WTC11 (cell line): ENCODE measurements around the gene DCTPP1. TPM values are rescaled to one million over a fixed set of nuclear protein-coding genes. Genes with fewer than 3 reads are reported as not detected.

ENCODE experiments used
- ATAC-seq: fragments of 200-7000 bp; cut with Tn5 transposase; 2 replicates; pipeline ENCODE4 v1.10.0; 2021; ENCODE audit warnings: mild to moderate bottlenecking, moderate library complexity
- CTCF ChIA-PET: fragments of 300-600 bp; sonication (Branson Sonifier 250); formaldehyde crosslinking; loops from one replicate; lab custom pipeline; 2021; ENCODE audit warnings: antibody characterized with exemption; lab: Charles Lee
- POLR2A ChIA-PET: fragments of 350-600 bp; sonication (Branson Sonifier 250); formaldehyde crosslinking; loops from one replicate; lab custom pipeline; 2021; ENCODE audit warnings: antibody characterized with exemption; lab: Charles Lee
- DNase-seq: peaks from one replicate; pipeline ENCODE4 v3.0.0; 2021; ENCODE audit warnings: low spot score
- H3K27ac Mint-ChIP-seq: 2 replicates; pipeline ENCODE4 v1.8.0; 2021; ENCODE audit warnings: mixed read lengths
- H3K27me3 Mint-ChIP-seq: 2 replicates; pipeline ENCODE4 v1.8.0; 2021; ENCODE audit warnings: low read depth, mild to moderate bottlenecking, moderate library complexity, mixed read lengths
- H3K36me3 Mint-ChIP-seq: 2 replicates; pipeline ENCODE4 v1.8.0; 2021; ENCODE audit warnings: mixed read lengths
- H3K4me1 Mint-ChIP-seq: 2 replicates; pipeline ENCODE4 v1.8.0; 2022; ENCODE audit warnings: mixed read lengths
- H3K4me3 Mint-ChIP-seq: 2 replicates; pipeline ENCODE4 v1.8.0; 2021; ENCODE audit warnings: mild to moderate bottlenecking, moderate library complexity, mixed read lengths
- H3K9me3 Mint-ChIP-seq: 2 replicates; pipeline ENCODE4 v1.8.0; 2021; ENCODE audit warnings: mixed read lengths
- ETV6 ChIP-seq: sonication (generic); formaldehyde crosslinking; IDR thresholded peaks from 2 replicates; pipeline ENCODE4 v1.8.1; 2022; ENCODE audit warnings: mild to moderate bottlenecking, missing genetic modification reagents
- ZNF138 ChIP-seq: sonication (generic); formaldehyde crosslinking; conservative IDR thresholded peaks from 2 replicates; pipeline ENCODE4 v1.8.1; 2022; ENCODE audit warnings: mild to moderate bottlenecking, moderate library complexity, missing genetic modification reagents
- ZNF232 ChIP-seq: sonication (generic); formaldehyde crosslinking; IDR thresholded peaks from 2 replicates; pipeline ENCODE4 v1.8.0; 2022; ENCODE audit warnings: mild to moderate bottlenecking, missing genetic modification reagents
- ZNF671 ChIP-seq: fragments of 250-450 bp; sonication (Bioruptor Pico); IDR thresholded peaks from 2 replicates; pipeline ENCODE4 v1.8.0; 2021; ENCODE audit warnings: mild to moderate bottlenecking
- total RNA-seq: library from RNA; stranded (reverse); gene quantifications from 3 replicates; pipeline ENCODE4 v1.2.3, GENCODE V29; 2021
- TF ChIP-seq, protein P1 (sequence below): fragments of 250-450 bp; sonication (Bioruptor Pico); IDR thresholded peaks from 2 replicates; pipeline ENCODE4 v1.9.0; 2021; ENCODE audit warnings: mild to moderate bottlenecking
- TF ChIP-seq, protein P2 (sequence below): sonication (generic); formaldehyde crosslinking; IDR thresholded peaks from 2 replicates; pipeline ENCODE4 v1.8.1; 2022; ENCODE audit warnings: missing genetic modification reagents, borderline replicate concordance
- TF ChIP-seq, protein P3 (sequence below): fragments of 250-450 bp; sonication (Bioruptor Pico); conservative IDR thresholded peaks from 2 replicates; pipeline ENCODE4 v1.9.0; 2021; ENCODE audit warnings: mild to moderate bottlenecking
- TF ChIP-seq, protein P4 (sequence below): sonication (generic); formaldehyde crosslinking; IDR thresholded peaks from 2 replicates; pipeline ENCODE4 v1.8.0; 2022; ENCODE audit warnings: mild to moderate bottlenecking, missing genetic modification reagents

DCTPP1 gene
- total RNA-seq, 1 experiment from 2014 or later = 70.5 TPM

DNA sequence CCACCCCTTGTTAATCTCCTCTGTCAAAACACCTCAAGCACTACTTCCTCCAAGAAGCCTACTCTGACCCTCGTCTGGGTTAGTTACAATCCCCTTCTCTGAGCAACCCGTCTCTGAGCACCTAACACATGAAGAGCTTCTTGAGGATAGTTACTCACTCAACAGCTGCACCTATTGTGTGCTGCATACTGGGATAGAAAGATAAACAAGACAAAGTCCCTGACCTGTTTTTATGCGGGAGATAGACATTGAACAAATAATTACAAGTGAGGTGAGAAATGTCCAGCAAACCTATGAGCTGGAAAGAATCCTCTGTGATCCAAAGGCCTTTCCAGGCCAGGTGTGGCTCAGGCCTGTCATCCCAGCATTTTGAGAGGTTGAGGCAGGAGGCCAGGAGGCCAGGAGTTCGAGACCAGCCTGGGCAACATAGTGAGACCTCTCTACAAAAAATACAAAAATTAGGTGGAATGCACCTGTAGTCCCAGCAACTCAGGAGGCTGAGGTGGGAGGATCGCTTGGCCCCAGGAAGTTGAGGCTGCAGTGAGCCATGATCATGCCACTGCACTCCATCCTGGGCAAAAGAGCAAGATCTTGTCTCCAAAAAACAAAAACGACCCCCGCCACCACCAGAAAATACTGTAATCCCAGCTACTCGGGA lies 27.9 kb downstream of the DCTPP1 start (continued):
- no peak for TF ChIP-seq ZNF138
- TF ChIP-seq, protein P1, sequence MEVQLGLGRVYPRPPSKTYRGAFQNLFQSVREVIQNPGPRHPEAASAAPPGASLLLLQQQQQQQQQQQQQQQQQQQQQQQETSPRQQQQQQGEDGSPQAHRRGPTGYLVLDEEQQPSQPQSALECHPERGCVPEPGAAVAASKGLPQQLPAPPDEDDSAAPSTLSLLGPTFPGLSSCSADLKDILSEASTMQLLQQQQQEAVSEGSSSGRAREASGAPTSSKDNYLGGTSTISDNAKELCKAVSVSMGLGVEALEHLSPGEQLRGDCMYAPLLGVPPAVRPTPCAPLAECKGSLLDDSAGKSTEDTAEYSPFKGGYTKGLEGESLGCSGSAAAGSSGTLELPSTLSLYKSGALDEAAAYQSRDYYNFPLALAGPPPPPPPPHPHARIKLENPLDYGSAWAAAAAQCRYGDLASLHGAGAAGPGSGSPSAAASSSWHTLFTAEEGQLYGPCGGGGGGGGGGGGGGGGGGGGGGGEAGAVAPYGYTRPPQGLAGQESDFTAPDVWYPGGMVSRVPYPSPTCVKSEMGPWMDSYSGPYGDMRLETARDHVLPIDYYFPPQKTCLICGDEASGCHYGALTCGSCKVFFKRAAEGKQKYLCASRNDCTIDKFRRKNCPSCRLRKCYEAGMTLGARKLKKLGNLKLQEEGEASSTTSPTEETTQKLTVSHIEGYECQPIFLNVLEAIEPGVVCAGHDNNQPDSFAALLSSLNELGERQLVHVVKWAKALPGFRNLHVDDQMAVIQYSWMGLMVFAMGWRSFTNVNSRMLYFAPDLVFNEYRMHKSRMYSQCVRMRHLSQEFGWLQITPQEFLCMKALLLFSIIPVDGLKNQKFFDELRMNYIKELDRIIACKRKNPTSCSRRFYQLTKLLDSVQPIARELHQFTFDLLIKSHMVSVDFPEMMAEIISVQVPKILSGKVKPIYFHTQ (CRISPR knock-in tag) = no peak
- TF ChIP-seq, protein P2, sequence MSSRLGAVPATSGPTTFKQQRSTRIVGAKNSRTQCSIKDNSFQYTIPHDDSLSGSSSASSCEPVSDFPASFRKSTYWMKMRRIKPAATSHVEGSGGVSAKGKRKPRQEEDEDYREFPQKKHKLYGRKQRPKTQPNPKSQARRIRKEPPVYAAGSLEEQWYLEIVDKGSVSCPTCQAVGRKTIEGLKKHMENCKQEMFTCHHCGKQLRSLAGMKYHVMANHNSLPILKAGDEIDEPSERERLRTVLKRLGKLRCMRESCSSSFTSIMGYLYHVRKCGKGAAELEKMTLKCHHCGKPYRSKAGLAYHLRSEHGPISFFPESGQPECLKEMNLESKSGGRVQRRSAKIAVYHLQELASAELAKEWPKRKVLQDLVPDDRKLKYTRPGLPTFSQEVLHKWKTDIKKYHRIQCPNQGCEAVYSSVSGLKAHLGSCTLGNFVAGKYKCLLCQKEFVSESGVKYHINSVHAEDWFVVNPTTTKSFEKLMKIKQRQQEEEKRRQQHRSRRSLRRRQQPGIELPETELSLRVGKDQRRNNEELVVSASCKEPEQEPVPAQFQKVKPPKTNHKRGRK (CRISPR knock-in tag) = no peak
- TF ChIP-seq, all 79 proteins: peak for 0

DNA sequence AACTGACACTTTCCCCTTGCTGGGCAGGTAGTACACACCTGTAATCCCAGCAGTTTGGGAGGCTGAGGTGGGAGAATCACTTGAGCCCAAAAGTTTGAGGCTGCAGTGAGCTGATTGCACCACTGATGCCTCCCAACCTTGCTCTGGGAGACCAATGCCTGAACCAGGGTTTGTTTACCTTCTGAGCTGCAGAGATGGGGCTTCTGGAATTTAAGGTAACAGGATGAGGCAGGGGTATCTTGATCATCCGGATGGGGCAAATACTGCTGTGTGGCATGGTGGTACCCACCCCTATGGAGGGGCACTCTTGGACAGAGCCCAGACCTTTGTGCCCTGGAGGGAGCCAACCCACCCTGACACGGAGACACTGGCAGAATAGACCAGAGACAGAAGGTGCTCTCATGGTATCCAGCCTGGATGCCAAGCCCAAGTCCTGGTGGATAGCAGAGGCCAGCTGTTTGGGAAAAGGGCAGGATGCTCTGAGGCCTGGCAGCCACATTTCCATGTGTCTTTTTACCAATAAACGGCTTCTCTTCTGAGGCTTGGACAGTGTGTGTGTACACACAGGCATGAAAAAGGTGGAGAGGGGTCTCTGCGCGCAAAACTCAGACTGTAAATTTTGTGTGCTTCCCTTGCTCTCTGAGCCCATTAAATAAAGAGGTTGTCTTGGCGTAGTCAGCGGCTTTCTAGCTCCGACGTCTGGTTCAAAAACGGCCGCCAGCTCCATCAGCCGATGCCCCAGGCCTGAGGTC lies 30.2 kb downstream of the DCTPP1 start:
- CTCF ChIA-PET = interaction anchor here (1.1 to 9.3 kb wide), 4 partner anchors 8 to 308 kb away, joined by 4 to 97 read pairs (median 10); partner anchors contain the start of genes TBC1D10B, TBX6 and ZNF771
- no peaks in the 10 kb centered on the region for H3K9me3 Mint-ChIP-seq
- DNase-seq = no peak
- peaks cover 5% of the 10 kb centered on the region for H3K36me3 Mint-ChIP-seq
- POLR2A ChIA-PET = interaction anchor here (1.0 to 1.3 kb wide), 4 partner anchors 10 to 259 kb away, joined by 3 to 4 read pairs (median 4); partner anchors contain the start of gene CD2BP2
- TF ChIP-seq ZNF232 (CRISPR knock-in tag) (0 out of 2 replicates have a peak, but pooled peaks have one; percentile 34), ZNF671 (0 out of 2 replicates have a peak, but pooled peaks have one; percentile 11)
- TF ChIP-seq, protein P3, sequence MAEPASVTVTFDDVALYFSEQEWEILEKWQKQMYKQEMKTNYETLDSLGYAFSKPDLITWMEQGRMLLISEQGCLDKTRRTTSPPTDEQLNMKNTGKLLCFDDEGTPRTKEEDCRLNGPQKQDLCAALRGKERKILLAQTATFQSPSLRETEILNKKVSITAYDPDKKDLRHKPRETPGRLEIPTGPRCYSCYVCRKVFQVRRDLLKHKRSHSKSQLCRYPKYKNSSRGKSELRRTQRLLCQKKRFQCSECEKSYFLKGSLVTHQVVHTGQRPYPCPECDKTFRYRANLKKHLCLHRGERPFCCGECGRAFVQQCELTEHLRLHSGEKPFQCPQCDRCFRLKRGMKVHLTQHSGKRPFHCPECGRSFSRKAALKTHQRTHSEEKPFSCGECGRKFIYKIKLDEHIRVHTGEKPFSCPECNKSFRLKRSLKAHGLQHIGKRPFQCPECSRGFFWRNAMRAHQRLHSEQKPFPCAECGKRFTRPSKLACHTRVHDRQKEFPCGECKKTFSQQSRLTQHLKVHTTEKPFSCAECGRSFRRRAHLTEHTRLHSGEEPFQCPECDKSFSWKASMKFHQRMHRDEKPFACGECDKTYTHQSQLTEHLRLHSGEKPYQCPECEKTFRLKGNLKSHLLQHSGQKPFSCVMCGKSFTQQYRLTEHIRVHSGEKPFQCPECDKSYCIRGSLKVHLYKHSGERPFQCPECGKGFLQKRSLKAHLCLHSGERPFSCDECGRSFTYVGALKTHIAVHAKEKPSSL (CRISPR knock-in tag) = no peak
- TF ChIP-seq, protein P1 (CRISPR knock-in tag) = 0 out of 2 replicates have a peak, but pooled peaks have one; percentile 39
- H3K4me3 Mint-ChIP-seq = peak overlapping the region; percentile 89
- H3K27me3 Mint-ChIP-seq = peaks cover 17% of the 10 kb centered on the region
- ATAC-seq = no peak
- H3K27ac Mint-ChIP-seq = peak overlapping the region; percentile 98
- H3K4me1 Mint-ChIP-seq = peaks cover 32% of the 10 kb centered on the region

DNA sequence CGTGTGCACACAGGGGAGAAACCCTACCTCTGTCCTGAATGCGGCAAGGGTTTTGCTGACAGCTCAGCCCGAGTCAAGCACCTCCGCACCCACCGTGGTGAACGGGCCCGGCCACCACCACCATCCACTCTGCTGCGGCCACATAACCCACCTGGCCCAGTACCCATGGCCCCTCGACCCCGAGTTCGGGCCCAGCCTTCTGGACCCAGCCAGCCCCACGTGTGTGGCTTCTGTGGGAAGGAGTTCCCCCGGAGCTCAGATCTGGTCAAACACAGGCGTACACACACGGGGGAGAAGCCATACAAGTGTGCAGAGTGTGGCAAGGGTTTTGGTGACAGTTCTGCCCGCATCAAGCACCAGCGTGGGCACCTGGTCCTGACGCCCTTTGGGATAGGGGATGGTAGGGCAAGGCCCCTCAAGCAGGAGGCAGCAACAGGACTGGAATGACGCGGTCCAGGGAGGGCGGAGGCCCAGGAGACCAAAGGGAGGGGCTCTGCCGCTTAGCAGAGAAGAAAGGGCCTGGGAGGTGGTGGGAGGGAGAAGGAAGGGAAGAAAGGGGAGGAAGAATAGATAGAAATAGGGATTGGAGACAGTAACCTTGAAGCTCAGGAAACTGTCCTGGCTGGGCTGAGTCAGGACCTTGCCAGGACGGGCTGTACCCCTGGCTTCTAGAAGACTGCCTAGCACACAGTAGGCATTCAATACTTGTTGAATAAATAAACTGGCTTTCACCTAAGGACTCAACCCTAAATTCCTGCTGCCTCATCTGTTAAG lies 31.0 kb downstream of the DCTPP1 start:
- peak overlapping the region; percentile 89; the same call in 1 of the 2 replicates for H3K4me3 Mint-ChIP-seq
- TF ChIP-seq, protein P4, sequence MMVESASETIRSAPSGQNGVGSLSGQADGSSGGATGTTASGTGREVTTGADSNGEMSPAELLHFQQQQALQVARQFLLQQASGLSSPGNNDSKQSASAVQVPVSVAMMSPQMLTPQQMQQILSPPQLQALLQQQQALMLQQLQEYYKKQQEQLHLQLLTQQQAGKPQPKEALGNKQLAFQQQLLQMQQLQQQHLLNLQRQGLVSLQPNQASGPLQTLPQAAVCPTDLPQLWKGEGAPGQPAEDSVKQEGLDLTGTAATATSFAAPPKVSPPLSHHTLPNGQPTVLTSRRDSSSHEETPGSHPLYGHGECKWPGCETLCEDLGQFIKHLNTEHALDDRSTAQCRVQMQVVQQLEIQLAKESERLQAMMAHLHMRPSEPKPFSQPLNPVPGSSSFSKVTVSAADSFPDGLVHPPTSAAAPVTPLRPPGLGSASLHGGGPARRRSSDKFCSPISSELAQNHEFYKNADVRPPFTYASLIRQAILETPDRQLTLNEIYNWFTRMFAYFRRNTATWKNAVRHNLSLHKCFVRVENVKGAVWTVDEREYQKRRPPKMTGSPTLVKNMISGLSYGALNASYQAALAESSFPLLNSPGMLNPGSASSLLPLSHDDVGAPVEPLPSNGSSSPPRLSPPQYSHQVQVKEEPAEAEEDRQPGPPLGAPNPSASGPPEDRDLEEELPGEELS = no peak
- TF ChIP-seq, protein P3 (CRISPR knock-in tag) = no peak
- TF ChIP-seq ETV6 (CRISPR knock-in tag) = no peak
- ChIA-PET POLR2A (interaction anchor here (0.6 to 1.3 kb wide), 3 partner anchors 11 to 44 kb away, joined by 3 to 4 read pairs (median 3); partner anchors contain the start of gene CD2BP2), CTCF (interaction anchor here (1.1 to 9.3 kb wide), 4 partner anchors 9 to 307 kb away, joined by 4 to 97 read pairs (median 10); partner anchors contain the start of genes TBC1D10B, TBX6 and ZNF771)
- peak overlapping the region; percentile 98 for H3K27ac Mint-ChIP-seq
- H3K9me3 Mint-ChIP-seq = no peaks in the 10 kb centered on the region
- H3K4me1 Mint-ChIP-seq = peaks cover 39% of the 10 kb centered on the region
- H3K36me3 Mint-ChIP-seq = peaks cover 5% of the 10 kb centered on the region
- ATAC-seq (no peak), DNase-seq (no peak)
- H3K27me3 Mint-ChIP-seq = peaks cover 10% of the 10 kb centered on the region
